ENCODE results near the gene RAPGEF1.

GRCh38 chr9:131743096-131743495, 3.2 kb upstream of the RAPGEF1 start:
- TF ChIP-seq BRD4 (CRISPR knock-in tag; IDR thresholded peaks at IDR 0.05) = no peak
- no peak for TF ChIP-seq POLR2A (IDR thresholded peaks at IDR 0.05; ENCODE audit: insufficient read depth in 1 of 2, low read depth in 2 of 2, low read length in 2 of 2)
- no peak for TF ChIP-seq IRF9 (CRISPR knock-in tag; IDR thresholded peaks at IDR 0.05; ENCODE audit: borderline replicate concordance)
- no peak for TF ChIP-seq TBX2 (CRISPR knock-in tag; IDR thresholded peaks at IDR 0.05; ENCODE audit: borderline replicate concordance)
- no peak for TF ChIP-seq RBAK (CRISPR knock-in tag; IDR thresholded peaks at IDR 0.05)
- no peak for TF ChIP-seq PAXIP1 (CRISPR knock-in tag; conservative IDR thresholded peaks at IDR 0.05)
- TF ChIP-seq KAT2B (IDR thresholded peaks at IDR 0.05; ENCODE audit: borderline replicate concordance, low read depth, low read length) = no peak
- TF ChIP-seq CBFB (CRISPR knock-in tag; IDR thresholded peaks at IDR 0.05) = no peak
- TF ChIP-seq CTCF (CRISPR knock-in tag; IDR thresholded peaks at IDR 0.05) = no peak
- no peak for TF ChIP-seq NFE2L1 (CRISPR knock-in tag; IDR thresholded peaks at IDR 0.05; ENCODE audit: borderline replicate concordance)
- no peak for TF ChIP-seq RFX5 (IDR thresholded peaks at IDR 0.05; ENCODE audit: low read depth, low read length)
- no peak for TF ChIP-seq NFIC (IDR thresholded peaks at IDR 0.05; ENCODE audit: low read length)
- no peak for TF ChIP-seq HMGXB4 (CRISPR knock-in tag; IDR thresholded peaks at IDR 0.05; ENCODE audit: borderline replicate concordance in 1 of 2, low read depth in 1 of 2)
- TF ChIP-seq ARNT (IDR thresholded peaks at IDR 0.05) = no peak
